NCI-H1417 (cell line): Measurements from ENCODE around the gene KAT14.
"Not testable (repeated sequence)": the region's sequence is repeated elsewhere in the genome, so short reads cannot be mapped to it uniquely, and the experiment has no call there.

ENCODE experiments used
- DNase-seq, 3 experiments: peaks; one replicate each; lab custom pipeline; 2025; lab: John Stamatoyannopoulos, UW

The KAT14 gene

DNA sequence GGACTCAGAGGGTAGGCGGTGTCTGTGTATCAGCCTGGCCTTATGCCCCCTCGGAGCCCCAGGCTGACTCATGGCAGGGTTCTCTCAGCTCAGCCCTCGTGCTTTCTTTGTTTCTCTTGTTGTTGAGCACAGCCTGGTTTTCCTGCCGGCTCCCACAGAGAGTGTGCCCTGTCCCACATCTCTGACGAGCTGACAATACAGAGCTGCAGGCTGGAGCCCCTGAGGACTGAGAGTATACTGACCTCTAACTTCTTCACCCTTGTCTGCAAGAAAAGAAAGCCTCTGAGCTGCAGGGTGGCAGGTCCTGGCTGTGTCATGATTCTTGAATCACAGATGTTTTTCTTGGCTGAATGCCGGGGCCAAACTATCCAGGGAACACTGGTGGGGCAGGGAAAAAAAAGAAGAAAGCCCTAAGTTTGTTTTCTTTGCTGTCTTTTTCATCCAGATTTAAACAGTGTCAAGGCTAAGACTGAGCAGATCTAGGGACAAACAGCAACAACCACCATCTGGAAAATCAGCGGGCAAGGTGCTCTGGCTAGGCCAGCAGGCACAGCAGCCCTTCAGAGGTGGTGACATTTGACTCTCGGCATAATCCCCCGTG is 87.4 kb downstream of the KAT14 start:
- no peak for DNase-seq

DNA sequence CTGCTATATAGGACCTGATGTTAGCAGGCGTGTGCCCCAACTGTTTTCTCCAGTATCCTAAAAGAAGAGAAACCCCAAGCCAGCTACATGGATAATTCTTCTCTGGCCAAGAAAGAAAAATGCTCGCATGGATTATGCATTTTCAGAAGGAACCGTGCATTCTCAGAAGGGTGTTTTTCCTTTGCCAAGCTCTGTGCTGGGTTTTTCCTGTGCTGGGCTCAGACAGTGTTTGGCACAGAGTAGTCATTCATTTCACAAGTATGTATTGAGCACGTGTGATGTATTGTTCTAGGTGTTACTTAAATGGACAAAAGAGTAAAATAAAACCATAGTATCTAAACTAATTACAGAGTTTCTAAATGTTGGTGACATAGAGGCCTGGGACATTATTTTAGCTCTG is 88.0 kb downstream of the KAT14 start:
- DNase-seq: no peak

DNA sequence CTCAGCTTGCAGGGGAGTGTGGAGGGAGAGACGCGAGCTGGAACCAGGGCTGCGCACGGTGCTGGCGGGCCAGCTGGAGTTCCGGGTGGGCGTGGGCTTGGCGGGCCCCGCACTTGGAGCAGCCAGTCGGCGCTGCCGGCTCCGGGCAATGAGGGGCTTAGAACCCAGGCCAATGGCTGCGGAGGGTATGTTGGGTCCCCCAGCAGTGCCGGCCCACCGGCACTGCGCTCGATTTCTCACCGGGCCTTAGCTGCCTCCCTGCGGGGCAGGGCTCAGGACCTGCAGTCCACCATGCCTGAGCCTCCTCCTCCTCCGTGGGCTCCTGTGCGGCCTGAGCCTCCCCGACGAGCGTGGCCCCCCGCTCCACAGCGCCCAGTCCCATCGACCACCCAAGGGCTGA is 89.1 kb downstream of the KAT14 start:
- not testable (repeated sequence) for DNase-seq

DNA sequence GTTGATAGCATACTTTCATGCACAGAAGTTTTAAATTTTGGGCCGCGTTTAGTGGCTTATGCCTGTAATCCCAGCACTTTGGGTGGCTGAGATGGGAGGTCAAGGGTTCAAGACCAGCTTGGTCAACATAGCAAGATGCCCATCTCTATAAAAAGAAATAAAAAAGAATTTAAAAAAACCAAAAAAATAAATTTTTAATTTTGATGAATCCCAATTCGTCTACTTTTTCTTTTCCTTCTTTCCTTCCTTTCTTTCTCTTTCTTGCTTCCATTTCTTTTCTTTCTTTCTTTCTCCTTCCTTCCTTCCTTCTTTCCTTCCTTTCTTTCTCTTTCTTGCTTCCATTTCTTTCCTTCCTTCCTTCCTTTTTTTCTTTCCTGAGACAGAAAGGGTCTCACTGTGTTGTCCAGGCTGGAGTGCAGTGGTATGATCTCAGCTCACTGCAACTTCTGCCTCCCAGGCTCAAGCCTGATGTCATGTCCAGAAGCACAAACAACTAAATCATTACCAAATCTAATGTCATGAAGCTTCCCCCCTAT is 95.8 kb downstream of the KAT14 start:
- no peak for DNase-seq
